Activated CD4-positive, alpha-beta T cell treated with anti-CD3 and anti-CD28 coated beads, Interleukin-2, amount 50 U/mL, for 48 hours (primary cell): Measurements from ENCODE around the gene EXD3.

ENCODE experiments used
- DNase-seq, 2 experiments: peaks; one replicate each; pipeline ENCODE4 v3.0.0-alpha.2; 2020

The EXD3 gene

DNA sequence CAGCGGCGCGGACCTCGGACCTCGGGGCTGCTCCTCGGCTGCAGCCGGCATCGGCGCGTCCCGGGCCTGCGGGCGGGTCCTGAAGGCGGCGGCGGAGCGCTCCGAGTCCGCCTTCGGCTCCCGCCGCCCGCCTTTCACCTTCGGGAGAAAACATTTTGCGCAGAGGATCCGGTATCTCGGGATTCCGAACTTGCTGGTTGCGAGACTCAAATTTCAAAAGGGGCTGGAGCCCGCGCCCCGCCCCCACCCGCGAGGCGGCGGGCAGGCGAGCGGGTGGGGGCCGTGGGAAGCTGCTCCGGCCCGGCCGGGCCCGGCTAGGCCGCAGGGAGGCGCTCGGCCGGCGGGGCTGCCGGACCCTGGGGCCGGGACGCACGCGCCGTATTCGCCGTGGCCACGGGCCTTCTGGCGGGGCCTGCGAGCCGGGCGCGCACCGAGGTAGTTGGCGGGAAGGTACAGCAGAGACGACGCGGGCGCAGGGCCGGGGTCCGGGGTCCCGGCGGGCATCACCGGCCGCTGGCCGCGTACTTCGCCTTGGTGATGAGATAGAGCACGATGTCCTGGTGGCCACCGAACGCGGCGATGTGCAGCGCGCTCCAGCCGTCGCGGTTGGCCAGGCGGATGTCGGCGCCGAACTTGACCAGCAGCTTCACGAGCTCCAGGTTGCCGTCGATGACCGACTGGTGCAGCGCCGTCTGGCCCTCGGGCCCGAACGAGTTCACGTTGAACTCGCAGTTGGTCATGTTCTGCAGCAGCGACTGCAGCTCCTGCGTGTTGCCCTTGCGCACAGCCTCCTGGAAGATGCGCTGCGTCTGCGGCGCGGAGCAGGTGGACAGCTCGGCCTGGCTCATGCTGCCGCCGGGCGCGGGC lies 121.6 kb downstream of the EXD3 start:
- DNase-seq, result peak in 1 of 2 experiments; percentile 51

DNA sequence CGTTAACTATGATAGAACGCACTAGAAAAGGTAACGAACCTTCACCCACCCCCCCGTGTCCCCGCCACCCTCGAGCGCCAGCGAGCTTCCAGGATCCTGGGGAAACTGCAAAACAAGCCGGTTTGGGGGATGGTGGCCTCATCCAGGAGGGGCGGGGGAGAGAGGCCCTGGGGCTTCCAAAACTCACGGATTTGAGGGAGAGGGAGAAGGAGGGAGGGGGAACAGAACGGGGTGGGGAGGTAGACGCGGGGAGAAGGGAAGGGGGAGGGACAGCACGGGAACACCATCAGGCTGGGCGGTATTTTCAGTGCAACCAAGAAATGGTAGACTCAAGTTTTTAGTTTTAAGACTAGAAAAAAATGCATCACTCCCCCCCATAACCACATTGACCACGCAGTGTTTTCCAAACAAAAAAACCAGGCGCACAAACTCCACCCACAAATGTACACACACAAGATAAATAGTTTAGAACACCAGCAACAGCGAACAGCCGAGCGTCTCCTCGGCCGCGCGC lies 122.3 kb downstream of the EXD3 start:
- DNase-seq, result no peak

DNA sequence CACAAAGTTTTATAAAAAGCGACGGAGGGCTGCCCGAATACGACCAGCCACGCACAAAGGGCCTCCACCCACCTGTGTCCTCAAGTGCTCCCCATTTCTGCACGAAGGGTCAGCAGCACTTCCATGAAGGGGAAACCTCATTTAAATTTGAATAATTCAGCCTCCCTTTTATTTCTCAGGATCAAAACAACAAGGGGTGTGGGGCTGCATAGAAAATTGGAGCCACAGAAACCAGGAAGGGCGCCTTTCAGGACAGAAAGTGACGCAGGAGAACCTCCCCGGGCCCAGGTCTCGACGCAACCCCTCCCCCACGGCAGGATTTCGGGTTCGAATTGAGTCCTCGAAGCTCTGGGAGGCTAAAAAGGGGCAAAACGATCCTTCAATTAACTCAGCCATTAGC lies 123.0 kb downstream of the EXD3 start:
- no peak for DNase-seq

DNA sequence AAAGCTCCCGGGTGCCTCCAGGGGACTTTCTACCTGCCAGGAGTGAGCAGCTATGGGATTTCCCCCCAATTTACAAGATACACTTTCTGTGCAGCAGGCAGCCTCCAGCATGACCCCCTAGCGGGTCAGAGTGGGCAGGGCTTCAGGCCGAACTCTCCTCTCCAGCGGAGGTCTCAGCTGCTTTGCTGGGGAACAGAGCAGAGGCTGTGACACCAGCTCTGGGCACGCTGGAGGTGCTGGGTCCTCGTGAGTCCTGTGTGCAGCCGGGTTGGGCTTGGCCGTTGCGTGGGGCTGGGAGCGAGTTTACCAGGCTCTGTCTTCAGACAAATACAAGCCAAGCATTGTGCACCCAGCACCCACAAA lies 123.8 kb downstream of the EXD3 start:
- DNase-seq, result no peak

DNA sequence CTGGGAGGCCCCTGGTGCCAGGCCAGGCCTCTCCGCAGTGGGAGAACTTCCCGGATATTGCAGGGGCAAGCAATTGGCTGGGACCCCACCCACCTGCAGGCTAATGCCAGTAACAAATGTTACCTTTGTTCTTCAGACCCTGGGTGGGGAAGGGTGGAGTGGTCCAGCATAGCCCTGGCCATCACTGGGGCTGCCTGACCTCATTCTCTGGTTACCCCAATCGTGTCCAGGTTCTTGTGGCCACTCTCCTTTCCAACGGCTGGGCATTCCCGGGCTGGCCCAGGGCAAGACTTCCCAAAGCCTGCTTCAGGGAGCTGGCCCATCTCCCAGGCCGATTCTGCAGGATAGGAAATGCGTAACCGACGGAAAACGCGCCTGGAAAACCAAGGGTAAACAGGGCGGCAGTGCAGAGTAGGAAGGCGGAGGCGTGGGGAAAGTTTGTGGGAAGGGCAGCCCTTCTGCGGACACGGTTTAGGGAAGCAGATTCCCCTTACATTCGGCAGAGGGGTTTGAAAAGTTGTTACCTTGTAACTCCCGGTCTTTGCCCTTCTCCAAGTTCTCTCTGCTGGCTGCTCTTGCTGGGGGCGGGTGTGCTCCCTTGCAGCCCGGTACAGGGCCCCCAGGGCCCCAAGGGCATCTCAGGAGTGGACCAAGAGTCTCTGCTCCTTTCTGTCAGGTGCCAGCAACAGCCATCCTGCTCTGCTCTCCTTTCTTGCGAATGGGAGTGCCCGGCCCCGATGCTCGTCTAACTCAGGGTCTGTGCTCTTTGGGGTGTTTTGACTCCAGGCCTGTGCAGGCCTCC lies 124.4 kb downstream of the EXD3 start:
- no peak for DNase-seq

DNA sequence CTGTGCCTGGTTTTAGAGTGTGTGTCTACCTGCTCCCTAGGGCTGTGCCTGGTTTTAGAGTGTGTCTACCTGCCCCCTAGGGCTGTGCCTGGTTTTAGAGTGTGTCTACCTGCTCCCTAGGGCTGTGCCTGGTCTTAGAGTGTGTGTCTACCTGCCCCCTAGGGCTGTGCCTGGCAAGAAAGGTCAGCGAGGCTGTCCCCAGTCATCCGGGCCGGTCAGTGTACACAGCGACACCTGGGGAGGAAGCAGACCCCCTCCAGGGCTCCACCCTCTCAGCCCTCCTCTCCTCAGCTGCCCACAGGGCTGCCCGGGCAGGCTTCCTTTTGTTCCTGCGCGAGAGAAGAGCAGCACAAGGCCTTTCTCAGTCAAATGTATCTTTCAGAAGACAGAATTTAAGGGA lies 125.0 kb downstream of the EXD3 start:
- no peak for DNase-seq

DNA sequence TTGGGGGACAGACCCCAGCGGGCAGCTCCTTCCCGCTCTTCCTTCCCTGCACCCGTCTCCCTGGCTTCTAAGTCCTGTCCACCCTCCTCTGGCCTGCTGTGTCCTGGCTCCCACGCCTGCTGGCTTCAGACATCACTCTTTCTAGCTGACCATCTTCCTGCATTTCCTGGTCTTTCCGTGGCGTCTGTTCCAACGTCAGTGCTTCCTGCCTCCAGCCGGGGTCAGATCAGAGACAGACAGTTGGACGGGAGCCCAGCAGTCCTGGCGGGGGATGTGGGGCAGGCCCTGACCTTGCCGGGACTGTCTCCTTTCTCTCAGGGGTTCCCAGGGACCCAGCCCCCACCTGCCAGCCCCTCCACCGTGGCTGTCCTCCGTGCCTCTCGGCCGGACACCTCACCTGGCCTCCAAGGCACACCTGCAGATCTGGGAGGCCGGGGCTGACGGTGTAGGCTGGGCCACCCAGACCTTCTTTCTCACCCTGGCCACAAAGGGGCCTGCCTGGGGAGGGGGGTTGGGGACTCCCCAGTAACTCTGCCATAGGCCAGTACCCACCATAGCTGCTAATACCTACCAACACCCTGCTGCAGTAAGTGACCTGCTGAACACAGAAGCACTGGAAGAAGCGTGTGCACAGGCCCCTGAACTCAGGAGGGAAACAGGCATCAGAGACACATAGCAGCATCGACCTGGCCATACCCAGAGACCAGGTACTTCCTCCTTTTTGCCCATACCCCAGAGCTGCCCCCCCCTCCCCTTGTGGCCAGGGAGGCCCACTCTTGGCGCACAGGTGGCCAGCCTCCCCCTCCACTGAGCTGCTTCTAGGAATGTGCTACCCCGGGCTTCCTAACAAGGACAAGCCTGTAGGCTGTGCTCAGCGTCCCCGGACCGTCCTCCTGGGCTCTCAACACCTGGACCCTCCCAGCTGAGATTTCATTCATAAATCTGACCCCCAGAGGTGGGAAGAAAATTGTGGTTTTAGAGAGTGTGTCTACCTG lies 126.0 kb downstream of the EXD3 start:
- no peak for DNase-seq

DNA sequence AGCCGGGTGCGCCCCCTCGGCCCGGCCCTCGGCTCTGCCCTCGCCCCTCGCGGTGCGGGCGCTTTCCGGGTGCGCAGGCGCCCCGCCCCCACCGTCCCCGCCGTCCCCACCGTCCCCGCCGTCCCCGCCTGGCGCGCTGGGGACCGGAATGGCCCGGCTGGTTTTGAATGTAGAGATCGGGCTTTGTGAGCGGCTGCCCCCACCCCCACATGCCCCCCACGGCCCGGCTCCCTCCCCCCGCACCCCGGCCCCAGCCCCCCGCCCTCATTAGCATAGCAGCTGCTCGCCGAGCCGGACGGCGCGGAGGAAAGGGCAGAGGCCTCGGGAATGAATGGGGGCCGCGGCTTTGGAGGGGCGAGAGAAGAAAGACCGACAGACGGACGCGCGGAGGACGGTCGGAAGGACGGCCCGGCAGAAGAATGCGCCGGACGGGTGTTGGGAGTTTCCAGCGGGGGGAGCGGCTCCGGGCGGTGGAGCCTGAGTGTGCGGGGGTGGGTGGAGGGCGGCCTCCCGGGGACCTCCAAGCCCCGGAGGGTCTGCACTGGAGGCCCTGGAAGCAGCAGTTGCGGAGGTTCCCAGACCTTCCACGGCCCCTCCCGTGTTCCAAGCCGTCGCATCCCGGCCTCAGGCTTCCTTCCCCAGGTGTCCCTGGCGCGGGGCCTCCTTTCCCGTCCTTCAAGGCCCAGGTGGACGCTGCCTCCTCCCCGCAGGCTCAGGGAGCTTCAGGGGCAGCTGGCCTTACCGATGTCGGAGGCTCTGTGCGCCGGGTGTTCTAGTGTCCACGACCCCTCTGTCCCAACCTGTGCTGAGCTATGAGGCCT lies 126.9 kb downstream of the EXD3 start:
- DNase-seq, result no peak

DNA sequence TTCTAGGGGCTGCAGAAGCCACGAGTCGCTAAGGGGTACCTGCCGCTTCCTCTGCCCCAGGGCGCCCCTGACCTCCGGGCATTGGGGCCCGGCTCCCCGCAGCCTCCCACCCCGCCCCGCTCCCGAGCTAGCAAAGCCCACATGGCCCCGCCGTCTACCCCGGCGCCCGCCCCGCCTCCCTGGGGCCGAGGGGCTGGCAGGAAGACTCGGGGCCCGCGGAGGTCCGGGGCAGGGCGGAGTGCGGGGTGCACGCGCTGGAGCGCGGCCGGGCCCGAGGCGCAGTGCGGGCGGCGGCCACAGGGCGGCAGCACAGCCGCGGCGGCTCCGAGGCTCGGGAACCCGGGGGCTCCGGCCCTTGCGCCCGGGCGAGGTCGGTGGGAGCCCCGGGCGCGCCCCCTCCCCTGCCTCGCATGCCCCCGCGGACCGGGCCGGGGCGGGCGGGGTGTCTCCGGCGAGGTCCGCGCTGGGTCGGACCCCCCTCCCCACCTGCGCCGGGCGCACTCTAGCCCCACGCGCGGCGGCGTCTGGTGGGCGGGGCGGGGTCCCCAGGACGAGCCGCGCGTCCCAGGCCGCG lies 127.6 kb downstream of the EXD3 start:
- DNase-seq, result peak in 1 of 2 experiments; percentile 51

DNA sequence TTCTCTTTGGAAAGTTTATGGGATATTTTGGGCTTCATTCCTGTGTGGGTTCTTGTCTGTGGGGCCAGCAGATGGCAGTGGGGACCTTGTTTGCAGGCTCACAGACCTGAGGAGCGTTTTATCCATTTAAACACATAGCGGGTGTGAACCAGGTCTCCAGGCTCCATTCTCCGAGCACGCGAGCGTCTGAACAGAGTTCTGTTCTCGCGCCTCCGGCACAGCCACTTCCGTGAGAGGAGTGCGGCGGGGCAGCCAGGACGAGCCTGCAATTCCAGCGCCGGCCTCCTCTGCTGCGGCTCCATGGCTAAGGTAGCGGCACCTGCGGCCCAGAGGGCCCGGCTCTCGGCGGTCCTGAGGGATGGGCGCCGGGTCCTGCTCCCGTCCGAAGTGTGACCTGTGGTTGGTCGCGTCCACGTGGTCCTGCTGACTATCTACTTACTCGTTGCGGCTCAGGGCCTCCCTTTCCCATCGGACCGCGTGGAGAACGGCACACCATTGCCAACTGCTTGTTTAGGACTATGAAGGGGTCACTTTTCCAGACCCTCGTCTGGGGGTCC lies 128.2 kb downstream of the EXD3 start:
- no peak for DNase-seq

DNA sequence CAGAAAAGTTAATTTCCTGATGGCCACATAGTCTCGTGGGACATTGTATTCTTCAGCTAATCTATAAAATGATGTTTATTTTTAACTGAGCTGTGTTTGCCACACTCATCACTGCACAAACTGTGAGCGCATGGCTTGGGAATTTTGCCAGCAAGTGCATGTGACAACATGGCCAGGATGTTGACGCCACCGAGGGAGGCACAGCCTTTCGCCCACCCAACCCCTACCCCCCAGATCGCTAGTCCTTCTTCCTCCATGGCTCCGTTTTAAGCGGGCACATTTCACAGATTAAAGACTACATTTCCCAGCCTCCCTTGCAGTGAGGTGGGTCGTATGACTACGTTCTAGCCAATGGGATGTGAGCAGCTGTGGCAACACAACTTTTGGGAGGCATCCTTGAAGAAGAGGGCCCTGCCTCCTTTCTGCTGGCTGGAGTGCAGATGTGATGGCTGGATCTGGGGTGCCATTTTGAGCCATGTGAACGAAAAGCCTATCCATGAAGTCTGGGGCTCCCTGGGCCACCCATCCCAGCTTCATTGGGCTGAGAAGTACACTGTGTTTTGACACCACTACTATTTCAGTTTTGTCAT lies 128.8 kb downstream of the EXD3 start:
- peak in 1 of 2 experiments; percentile 49 for DNase-seq

DNA sequence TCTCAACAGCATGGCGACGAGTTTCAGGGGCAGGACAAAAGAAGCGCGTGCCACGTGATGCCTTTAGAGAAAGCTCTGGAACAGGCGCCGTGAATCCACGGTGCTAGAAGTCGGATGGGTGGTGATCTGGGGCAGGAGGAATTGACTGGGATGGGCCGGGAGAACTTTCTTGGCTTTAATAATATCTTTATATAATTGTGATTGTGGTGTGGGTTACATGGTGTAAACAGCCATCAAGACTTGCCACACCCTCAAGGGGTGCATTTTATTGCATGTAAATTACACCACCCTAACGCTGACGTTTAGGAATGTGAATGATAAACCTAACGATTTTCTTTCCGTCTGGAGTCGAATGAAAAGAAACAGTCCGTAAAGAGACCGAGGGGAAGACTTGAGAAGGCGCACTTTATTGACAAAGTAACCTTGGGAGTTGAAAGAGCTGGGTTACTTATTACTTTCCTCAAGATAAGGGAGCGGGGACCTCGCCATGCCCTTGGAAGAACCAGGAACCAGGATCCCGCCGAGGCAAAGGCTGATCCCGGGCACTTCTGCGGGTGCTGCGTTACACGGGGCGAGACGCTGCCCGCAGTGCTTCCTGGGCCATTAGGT lies 129.4 kb downstream of the EXD3 start:
- no peak for DNase-seq

DNA sequence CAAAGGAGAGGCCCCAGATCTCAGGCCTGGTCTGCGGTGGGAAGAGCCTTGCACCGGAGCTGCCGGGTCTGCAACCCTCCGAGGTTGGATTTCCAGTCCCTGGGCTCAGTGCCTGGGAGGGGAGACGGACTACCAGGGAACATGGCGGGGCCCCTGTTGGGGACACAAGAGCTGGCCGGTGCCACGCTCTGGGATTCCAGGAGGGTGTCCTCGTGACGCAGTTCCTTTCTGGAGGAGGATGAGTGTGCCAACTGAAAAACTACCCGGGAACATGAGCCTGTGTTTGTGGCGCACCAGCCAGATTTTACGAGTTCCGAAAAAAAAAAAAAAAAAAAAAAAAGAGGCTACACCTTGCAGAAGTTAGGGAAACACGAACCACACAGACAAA lies 129.9 kb downstream of the EXD3 start:
- DNase-seq, result no peak

DNA sequence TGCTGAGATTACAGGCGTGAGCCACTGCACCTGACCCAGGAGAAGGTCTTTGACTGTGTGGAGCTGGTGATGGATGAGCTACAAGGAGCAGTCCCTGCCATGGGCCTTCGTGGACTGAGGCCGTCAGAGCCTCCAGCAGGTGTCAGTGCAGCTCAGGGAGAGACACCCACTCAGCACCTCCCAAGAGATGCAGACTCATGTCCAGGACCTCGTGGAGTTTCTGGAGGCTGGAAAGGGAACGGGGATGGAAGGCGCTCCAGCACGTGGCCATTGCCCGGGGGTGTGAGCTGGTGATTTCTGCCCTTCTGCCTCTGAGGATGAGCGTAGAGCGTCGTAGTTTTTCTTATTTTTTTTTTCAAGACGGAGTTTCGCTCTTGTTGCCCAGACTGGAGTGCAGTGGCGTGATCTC lies 136.0 kb downstream of the EXD3 start:
- DNase-seq, result no peak

DNA sequence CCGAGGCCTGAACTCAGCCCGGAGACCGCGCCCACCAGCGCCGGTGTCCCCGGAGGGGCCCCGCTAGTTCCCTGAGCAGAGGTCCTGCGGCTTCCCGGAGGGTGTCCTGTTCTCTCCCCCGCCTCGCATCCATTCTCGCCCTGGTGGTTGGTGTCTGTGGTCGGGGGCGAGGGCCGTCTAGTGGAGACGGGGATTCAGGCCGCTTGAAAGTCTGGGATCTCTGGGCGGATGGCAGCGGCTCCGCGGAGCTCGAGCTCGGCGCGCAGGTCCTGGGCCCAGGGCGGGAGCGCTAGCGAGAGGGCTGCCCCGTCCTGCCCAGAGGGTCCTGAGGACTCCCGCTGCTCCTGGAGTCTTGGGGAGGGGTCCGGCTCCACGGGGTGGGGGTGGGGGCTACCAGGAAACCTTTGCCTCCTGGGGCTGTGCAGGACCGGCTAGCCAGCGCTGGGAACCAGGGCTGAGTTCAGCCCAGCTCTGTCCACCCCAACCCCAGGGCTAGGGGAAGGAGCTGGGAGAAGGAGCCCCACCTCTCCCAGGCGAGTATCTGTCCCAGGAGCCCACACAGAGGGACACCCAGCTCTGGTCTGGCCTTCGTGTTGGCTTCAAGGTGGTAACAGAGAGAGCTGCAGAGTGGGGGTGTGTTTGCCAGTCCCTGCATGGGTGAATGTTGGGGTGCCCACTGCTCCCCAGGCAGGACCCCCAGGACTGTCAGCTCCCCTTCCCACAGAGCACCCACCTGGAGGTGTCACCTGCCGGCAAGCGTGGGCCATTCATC lies 141.4 kb downstream of the EXD3 start:
- DNase-seq, result no peak

DNA sequence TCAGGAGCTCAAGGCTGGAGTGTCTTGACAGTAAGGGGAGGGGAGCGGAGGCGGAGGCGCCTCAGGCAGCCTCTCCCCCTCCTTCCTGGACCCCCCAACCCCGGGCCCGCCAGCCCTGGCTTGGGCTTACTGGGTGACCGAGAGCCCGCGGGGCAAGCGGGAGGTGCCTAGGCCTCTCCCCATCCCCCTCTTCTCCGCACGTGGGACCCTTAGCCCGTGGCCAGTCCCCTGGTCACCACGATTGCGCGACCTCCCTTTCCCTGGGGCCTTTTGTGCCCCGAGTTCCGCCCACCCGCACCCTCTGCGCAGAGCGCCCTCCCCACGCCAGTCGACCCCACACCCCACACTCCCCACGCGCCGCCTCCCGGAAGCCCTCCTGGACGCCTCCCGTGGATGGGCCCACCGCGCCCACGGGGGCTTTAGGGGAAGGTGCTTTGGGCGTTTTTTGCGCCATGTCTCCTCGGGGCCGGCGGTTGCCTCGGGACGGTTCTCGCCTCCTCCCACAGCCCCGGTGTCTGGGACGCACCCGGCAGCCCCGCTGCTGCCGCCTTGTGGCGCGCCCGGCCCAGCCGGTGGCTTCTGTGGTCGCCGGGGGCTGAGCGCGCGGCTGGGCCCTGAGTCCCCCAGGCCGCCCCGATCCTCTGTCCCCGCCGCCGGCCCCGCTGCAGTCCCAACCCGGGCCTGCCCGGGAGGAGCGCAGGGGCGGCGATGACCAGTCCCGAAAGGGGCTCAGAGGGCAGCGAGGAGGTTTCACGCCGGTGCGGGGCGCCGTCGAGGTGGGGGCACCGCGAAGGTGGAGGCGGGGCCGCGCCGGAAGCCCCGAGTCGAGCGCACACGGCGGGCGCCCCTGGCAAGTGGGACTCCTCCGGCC lies 142.3 kb downstream of the EXD3 start:
- DNase-seq, result no peak

DNA sequence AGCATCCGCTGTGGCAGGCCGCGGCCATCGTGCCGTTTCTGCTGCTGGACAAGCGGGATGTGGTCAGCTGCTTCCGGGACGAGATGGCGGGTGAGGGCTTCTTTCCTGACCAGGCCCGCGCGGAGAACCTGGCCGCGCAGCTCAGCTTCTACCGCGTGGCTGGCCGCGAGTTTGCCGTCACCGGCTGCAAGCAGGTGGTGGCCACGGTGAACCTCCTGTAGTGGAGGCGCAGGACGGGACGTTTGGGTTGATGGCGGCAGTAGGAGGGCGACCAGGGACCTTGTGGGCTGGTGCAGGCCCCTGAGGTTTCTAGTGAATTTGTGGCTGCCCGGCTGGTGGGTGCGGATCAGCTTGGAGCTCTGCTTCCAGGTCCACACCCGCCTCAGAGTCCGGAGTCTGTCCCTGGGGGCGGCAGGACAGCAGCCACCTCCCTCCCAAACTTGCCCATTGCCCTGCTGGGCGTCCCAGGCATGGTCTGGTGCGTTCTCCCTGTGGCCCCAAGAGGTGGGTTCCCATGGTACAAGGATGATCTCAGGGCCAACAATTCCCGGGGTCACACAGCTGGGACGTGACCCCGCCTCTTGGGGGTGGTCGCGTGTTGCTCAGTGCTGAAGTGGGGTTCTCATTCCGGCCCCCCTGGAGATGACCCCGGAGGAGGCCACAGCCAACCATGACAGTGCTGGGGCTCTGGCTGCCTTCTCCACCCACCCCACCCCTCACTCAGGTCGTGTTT lies 143.1 kb downstream of the EXD3 start:
- DNase-seq, result no peak
